Amniotic stem cell (primary cell): ENCODE measurements around the gene CLEC17A.
A peak's percentile ranks its signal among the peaks of the same experiment; 100 is the strongest.
"Not testable (repeated sequence)": the region's sequence is repeated elsewhere in the genome, so short reads cannot be mapped to it uniquely, and the experiment has no call there.

Source experiments
- DNase-seq: peaks from one replicate; lab custom pipeline; 2025; lab: John Stamatoyannopoulos, UW

CLEC17A gene

GRCh38 chr19:14559916-14560775 lies 22.7 kb upstream of the CLEC17A start:
- no peak for DNase-seq

DNA sequence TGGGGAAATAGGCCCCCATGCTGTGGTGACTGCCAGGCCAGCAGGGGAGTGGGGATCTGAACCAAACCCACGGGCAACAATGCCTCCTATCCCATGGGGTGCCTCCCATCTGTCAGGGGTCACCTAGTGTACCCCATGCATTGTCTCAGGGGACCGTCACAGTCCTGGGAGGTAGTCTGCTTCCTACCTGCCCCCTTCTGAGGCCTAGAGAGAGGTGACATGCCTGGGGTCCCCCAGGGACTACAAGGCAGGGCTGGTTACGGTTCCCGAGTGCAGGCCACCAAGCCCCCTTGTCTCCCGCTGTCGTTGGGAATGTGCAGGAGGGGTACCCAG lies 22.1 kb upstream of the CLEC17A start:
- no peak for DNase-seq

DNA sequence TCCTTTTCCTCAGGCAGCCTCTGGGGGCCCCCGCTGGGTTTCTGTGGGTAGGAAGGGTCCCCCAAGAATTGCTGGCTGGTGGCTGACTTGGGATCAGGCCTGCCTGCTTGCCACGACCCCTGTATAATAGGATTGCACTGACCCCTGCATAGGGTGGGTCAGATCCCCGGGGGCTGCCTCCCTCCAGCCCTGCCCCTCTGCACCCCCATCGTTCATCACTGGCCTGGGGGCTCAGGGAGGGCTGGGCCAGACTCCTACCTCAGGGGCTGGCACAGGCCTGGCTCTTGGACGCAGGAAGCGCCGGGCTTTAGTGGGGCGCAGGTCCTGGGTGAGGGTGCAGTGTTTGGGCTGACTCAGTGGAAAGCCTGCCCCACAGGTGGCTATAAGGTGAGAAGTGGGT lies 21.6 kb upstream of the CLEC17A start:
- no peak for DNase-seq

GRCh38 chr19:14561847-14562351 lies 21.0 kb upstream of the CLEC17A start:
- DNase-seq = no peak

DNA sequence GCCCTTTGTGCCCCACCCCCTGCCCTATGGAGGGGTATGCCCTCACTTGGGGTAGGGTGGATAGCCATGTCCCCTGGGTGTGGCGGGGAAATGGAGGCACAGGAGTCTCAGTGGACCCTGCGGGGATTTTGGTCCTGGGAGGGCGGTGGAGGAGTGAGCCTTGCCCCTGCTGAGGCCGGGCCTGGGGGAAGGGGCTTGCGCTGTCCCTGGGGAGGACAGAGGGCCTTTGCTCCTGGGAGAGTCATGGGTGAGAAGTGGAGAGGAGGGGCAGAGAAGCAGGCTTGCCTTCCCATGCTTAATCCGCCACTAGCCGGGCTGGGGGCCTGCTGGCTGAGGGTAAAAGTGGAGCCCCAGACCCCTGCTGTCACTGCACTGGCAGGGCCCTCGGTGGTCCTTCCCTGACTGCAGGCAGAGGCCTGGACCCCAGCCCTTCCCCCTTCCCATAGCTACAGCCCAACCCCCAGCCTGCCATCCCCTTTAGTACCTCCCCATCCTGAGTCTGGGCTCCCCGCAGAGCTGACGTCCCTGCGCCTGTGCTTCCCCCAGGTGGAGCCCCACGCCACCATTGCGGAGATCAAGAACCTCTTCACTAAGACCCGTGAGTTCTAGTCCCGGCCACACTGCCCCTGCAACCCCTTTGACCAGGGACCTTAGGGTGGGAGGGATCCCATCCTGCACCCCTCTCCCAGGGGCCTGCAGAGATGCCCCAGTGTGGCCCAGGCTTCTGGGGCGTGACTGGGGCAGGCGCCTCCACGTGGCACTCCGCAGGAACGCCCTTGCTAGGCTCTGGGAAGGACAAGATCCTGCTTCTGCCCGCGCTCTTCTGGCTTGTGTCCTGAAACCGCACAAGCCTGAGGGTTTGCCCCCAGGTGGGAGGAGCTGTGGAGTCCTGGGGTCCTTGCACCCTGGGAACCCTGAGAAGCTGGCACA lies 20.0 kb upstream of the CLEC17A start:
- DNase-seq = no peak

GRCh38 chr19:14563590-14563926 lies 19.3 kb upstream of the CLEC17A start:
- DNase-seq = no peak

DNA sequence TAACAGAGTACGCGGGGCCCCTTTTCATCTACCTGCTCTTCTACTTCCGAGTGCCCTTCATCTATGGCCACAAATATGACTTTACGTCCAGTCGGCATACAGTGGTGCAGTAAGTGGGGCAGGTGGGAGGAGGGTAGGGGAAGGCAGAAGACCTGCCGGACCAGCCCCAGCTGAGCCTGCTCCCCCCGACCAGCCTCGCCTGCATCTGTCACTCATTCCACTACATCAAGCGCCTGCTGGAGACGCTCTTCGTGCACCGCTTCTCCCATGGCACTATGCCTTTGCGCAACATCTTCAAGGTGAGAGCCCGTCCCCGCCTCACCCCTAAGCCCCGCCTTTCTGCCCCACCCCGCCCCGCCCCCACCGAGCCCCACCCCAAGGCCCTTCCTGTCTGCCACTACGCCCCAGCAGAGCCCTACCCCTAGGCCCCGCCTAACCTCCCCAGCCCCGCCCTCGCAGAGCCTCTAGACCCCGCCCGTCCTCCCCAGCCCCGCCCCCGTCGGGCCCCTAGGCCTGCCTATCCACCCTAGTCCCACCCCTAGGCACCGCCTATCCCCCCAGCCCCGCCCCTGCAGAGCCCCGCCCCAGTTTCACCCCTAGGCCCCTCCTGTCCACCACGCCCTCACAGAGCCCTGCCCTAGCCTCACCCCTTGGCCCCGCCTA lies 18.8 kb upstream of the CLEC17A start:
- no peak for DNase-seq

GRCh38 chr19:14564652-14565297 lies 18.1 kb upstream of the CLEC17A start:
- not testable (repeated sequence) for DNase-seq

DNA sequence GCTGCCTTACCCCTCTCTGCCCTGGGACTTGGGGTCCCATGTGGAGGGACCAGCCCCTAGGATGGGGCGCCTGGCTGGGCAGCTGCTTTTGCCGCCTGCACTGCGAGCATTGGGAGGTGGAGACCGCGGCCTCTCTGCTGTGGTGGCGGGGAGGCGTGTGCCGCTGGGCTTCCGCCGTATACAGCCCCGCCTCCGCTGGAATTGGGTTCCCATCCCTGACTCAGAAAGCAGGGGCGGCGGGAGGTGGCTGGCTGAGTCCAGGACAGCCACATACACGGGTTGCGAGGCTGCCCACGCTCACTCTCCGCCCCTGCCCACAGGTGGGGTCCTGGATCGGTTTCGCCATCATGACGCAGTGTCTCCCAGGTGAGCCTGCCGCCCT lies 17.6 kb upstream of the CLEC17A start:
- no peak for DNase-seq

- DNase-seq = no peak
These were observed 16.8 kb upstream of the CLEC17A start for GRCh38 chr19:14565765-14566711.

DNA sequence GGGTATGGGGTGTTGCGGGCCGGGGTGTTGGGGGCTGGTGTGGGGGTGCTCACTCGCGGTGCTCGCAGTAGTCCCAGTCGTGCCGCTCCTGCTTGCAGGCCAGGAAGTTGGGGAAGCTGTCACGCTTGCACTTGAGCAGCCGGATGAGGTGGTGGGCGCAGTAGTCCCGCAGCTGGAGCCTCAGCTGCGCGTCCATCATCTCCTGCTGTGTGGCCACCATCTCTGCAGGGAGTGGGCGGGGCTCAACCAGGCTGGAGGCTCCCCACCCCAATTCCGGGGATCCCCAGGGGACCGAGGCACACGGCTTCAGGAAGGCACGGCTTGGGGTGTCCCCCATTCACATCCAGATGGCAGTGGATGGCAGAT lies 16.2 kb upstream of the CLEC17A start:
- no peak for DNase-seq

DNA sequence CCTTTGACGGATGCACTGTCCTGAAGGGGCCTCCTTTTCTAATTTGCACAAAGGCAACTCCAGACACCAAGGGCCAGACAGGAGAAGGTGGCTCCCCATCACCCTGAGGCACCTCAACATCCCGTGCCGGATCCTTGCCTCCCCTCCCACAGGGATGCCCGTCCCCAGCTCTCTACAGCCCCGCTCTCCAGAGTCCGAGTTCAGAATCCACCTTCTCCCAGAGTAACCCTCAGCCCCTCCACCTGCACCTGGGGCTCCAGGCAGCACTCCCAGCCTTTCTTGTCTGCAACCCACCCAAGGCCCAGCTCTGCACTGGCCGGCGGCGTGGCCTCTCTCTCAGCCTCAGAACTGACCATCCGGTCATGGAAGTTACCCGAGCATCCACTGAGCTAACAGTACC lies 15.8 kb upstream of the CLEC17A start:
- DNase-seq = no peak

GRCh38 chr19:14570864-14571527 lies 11.9 kb upstream of the CLEC17A start:
- no peak for DNase-seq

GRCh38 chr19:14571695-14572490 lies 11.0 kb upstream of the CLEC17A start, which contains the start of gene NDUFB7:
Gene NDUFB7 (minus strand): TSS chr19:14572066. CDS start chr19:14572000, 66 bp downstream.
- peak; percentile 89 for DNase-seq

- DNase-seq = no peak
These were observed 7.4 kb upstream of the CLEC17A start for GRCh38 chr19:14575428-14575980.

DNA sequence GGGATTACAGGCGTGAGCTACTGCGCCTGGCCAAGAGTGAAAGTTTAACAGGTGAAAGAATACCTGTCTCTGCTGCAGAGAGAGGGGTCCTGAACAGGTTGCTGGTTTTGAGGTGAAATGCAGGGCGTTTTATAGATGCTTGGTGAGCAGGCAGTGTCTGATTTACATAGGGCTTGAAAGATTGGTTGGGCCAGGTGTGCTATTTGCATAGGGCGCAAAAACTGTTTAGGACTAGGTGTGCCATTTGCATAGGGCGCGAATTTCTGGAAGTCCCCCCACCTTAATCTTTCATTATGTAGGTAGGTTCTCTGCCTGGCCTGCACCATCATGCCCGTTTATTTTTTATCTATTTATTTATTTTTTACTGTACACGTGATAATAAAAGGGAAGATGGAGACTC lies 6.5 kb upstream of the CLEC17A start:
- no peak for DNase-seq

DNA sequence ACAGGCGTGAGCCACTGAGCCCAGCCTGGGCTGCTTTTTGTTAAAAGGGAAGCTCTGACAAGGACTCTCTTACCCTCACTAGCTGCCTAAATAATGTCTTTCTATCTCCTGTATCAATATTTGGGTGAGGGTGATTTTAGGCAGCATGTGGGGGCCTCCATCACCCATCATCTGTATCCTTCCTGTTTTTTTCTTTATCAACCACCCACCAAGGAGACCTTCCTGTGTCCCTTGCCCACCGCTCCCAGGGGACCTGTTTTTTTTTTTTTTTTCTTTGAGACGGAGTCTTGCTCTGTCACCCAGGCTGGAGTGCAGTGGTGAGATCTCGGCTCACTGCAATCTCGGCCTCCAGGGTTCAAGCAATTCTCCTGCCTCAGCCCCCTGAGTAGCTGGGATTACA lies 5.6 kb upstream of the CLEC17A start:
- no peak for DNase-seq

DNA sequence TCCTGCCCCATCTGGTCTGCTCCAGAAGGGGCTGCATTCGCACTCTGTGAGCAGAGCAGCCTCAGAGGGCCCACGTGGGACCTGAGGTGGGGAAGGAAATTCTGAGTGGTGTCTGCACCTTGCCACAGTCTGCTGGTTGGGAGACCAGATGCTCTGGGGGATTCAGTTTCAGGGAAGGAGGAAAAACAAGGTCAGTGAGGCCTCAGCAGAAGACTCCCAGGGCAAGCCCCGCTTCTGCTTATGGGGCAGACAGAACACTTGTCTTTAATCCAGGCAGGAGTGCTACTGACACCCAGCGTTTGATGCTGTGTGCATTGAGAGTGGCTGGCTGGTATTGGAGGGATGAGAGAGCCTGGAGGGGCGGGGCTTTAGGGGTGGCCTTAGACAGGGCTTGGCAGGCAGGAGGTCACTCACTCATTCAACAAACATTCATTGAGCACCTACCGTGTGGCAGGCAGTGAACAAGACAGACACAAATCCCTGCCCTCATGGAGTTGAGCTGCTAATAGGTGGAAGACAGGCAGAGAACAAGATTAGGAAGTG lies 4.9 kb upstream of the CLEC17A start:
- DNase-seq = no peak
